Endometrium (tissue), 2 donors: ENCODE data around the gene PFDN2.

Experiments
- FAIRE-seq: peaks from 2 replicates; lab custom pipeline; 2012; peaks lifted over from hg19 to GRCh38; lab: Jason Lieb, UNC
- donor health status: control.
- donor health status: control.

The PFDN2 gene, protein sequence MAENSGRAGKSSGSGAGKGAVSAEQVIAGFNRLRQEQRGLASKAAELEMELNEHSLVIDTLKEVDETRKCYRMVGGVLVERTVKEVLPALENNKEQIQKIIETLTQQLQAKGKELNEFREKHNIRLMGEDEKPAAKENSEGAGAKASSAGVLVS

DNA sequence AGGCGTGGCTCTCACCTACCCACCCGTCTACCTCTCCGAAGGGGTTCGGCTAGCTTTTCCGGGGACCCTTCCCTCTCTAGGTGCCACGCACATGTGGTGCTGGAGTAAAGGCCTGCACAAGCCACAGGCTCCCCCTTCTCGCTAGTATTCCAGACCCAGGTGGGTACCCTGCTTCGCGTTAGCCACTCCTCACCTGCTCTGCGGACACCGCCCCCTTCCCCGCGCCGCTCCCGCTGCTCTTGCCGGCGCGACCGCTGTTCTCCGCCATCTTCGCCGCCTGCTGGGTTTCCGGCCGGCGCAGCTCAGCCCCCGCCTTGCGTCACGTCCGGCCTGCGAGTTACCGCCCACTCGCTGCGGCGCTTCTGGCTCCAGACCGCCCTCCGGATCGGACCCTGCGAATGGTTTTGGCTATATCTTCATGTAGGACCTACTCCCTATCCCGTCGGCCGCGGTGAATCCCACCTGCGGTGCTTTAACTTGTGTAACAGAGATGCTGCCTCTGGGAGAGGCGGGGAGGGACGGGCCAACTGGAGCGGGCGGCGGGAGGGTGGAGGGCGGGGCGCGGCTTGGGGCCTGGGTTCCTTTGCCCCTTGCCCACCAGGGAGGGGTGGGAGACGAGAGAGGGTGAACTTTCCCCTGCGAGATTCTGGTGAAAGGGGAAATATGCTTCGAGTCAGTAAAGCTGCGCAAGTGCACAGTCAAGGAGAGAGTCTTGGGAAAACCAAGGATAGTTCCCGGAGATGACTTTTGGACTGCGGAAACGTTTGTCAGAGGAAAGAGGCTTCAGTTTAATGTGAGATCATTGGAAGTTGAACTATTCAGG lies at the start of gene PFDN2, which contains the start of gene NIT1:
TSS of gene PFDN2 (minus strand) at position 279 of the 823 bp plus-strand sequence. CDS start at position 268, 11 bp downstream.
TSS of gene NIT1 (plus strand) at position 347 of the 823 bp plus-strand sequence. CDS start at position 419, 72 bp downstream.
- no peak for FAIRE-seq

DNA sequence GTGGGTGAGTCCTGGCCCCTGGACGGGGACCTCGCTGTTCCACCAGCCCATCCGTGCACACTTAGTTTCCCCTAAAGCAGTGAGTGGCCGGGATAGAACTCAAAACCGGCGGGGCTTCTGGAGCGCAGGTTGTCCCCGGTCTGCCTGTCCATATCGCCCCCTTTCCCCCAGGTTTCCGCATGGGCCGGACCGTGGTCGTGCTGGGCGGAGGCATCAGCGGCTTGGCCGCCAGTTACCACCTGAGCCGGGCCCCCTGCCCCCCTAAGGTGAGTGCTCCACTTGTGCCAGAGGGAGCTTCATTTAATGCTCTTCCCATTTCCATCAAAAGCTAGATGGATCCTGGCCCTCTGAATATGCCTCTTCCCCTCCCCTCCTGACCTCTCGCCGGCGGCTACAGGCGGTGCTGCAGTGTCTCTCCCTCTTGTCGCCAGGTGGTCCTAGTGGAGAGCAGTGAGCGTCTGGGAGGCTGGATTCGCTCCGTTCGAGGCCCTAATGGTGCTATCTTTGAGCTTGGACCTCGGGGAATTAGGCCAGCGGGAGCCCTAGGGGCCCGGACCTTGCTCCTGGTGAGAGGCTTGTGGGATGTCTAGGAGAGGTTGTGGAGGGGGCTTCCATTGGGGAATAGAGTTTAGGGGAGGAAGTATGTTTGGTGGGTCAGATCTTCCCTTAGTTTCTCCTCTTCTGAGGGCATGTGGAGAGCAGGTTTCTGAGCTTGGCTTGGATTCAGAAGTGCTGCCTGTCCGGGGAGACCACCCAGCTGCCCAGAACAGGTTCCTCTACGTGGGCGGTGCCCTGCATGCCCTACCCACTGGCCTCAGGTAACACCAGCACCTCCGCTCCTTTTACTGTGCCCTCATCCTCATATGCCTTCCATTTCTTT lies 49.1 kb upstream of the PFDN2 start:
- FAIRE-seq: no peak

DNA sequence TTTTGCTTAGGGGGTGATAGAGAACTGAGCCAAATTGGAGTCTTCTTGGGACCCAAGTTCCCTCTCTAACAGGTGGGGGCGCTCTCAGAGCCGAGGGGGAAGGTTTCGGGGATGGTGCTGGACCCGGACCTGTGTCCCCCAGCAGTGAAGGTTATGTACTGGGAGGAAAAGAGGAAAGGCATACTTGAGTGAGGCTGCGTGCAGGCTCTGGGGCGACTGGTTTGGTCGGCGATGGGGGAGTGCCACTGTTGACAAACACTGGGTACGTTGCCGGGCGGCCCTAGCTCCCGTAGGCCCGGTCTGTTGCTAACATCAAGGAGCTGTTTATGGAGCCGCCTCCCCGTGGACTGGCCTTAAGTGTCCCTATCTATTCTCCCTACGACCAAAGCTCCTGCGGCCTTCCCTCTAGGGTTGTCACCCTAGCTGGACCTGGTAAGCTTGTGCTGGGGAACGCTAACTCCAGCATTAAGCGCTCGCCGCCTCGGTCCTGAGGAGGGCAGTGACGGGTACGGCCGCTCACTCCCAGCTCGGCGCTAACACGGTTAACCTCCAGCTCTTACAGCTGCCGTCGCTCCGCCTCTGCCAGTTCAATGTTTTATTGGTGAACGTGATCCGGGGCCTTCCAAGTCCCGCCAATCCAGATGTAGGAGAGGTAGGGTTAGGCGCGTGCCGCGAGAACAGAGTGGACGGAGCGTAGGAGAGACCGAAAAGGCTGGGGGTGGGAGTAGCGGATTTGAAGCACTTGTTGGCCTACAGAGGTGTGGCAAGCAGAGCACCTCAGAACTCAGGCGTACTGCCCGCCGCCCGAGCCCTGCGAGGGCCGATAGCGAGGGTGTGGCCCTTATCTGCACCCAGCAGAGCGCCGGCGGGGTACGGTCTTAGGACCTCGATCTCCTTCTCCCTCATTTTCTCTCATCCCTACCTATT lies 48.2 kb upstream of the PFDN2 start, which contains the start of gene PPOX:
TSS of gene PPOX (plus strand) at position 685 of the 927 bp plus-strand sequence. CDS start 422 bp downstream, outside the sequence.
- peak; percentile 92 for FAIRE-seq

DNA sequence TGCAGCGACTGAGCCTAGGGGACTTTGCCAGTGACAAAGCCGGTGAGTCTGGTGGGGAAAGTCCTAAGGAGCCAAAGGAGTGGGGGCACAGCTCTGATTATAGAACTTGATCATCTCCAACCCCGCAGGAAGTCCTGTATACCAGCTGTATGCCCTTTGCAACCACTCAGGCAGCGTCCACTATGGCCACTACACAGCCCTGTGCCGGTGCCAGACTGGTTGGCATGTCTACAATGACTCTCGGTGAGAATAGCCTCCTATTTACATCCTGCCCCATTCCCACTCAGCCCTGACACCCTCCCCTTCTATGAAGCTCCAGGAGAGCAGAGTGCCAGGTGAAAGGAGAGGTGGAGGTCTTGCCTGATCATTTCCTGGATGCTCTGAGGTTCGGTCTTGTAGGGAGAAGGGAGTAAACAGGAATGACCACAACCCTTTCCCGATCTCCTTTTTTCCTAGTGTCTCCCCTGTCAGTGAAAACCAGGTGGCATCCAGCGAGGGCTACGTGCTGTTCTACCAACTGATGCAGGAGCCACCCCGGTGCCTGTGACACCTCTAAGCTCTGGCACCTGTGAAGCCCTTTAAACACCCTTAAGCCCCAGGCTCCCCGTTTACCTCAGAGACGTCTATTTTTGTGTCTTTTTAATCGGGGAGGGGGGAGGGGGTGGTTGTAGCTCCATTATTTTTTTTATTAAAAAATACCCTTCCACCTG lies 47.2 kb upstream of the PFDN2 start:
- no peak for FAIRE-seq

DNA sequence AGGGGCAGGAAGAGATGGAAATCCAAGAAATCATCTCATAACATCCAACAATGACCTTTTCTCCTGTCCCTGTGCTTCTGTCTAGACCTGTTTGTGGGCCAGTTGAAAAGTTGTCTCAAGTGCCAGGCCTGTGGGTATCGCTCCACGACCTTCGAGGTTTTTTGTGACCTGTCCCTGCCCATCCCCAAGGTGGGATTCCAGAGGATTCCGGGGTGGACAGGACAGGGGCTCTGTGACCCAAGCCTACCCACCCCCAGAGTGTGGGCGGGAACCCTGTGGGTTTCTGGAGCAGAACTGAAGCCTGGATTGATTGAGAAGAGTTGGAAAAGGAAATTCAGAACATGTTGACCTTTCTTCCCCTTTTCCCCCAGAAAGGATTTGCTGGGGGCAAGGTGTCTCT lies 46.0 kb upstream of the PFDN2 start:
- FAIRE-seq: no peak

DNA sequence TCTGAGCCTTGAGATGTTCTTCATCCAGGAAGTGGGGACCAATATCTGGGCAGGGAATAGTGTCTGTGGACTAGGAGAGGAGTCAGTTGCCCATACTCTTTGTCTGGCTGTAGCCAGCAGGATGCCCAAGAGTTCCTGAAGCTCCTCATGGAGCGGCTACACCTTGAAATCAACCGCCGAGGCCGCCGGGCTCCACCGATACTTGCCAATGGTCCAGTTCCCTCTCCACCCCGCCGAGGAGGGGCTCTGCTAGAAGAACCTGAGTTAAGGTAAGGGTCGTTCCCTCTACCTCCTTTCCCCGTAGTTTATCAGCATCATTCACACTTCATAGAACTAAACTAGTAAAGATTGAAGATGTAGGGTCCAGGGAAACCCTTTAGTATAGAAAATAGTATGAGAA lies 45.0 kb upstream of the PFDN2 start:
- FAIRE-seq: no peak

DNA sequence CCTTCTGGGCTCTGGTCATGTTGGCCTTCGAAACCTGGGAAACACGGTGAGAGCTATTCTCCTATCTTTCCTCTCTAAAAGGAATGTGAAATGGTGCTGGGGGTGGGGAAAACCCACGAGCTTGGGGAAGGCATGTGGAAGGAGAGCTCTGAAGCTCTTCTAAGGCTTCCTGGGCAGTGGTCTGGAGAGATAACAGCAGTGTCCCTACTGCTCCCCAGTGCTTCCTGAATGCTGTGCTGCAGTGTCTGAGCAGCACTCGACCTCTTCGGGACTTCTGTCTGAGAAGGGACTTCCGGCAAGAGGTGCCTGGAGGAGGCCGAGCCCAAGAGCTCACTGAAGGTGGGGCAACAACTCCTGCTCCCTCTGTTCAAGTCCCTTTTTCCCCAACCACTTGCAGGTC lies 44.2 kb upstream of the PFDN2 start:
- no peak for FAIRE-seq

DNA sequence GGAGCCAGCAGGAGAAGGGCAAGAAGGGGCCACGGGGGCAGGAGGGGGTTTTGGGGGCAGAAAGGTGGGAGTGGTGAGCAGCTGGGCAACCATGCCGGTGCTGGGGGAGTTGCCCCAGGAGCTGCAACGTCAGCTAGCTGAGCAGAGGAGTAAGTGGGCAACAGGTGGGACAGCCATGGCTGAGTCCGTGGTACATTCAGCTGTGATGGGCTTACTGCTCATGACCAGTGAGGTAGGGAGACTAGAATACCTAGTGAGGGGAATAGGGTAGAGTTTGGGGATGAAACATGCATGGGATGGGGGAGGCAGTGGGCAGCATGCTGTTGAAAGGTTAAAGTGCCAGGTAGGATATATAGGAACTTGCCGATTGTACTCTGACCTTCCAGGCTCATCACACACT lies 43.8 kb upstream of the PFDN2 start:
- no peak for FAIRE-seq

DNA sequence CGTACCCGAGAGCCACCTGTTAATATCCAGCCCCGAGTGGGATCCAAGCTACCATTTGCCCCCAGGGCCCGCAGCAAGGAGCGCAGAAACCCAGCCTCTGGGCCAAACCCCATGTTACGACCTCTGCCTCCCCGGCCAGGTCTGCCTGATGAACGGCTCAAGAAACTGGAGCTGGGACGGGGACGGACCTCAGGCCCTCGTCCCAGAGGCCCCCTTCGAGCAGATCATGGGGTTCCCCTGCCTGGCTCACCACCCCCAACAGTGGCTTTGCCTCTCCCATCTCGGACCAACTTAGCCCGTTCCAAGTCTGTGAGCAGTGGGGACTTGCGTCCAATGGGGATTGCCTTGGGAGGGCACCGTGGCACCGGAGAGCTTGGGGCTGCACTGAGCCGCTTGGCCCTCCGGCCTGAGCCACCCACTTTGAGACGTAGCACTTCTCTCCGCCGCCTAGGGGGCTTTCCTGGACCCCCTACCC lies 42.9 kb upstream of the PFDN2 start:
- no peak for FAIRE-seq

DNA sequence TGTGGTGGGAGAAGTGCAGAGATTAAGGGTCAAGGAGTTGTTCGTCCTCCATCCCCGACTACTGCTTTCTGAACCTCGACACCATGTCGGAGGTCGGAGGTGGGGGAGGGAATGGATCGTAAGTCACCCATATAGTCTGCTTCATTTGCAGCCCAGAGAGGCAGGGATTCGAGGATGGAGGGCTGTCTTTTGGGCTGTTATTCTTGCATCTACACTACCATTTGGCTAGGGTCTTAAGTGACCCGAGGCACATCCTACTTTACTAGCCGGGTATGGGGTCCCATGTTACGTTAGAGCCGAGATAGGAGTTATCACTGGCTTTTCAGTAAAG lies 42.0 kb upstream of the PFDN2 start:
- FAIRE-seq: no peak

DNA sequence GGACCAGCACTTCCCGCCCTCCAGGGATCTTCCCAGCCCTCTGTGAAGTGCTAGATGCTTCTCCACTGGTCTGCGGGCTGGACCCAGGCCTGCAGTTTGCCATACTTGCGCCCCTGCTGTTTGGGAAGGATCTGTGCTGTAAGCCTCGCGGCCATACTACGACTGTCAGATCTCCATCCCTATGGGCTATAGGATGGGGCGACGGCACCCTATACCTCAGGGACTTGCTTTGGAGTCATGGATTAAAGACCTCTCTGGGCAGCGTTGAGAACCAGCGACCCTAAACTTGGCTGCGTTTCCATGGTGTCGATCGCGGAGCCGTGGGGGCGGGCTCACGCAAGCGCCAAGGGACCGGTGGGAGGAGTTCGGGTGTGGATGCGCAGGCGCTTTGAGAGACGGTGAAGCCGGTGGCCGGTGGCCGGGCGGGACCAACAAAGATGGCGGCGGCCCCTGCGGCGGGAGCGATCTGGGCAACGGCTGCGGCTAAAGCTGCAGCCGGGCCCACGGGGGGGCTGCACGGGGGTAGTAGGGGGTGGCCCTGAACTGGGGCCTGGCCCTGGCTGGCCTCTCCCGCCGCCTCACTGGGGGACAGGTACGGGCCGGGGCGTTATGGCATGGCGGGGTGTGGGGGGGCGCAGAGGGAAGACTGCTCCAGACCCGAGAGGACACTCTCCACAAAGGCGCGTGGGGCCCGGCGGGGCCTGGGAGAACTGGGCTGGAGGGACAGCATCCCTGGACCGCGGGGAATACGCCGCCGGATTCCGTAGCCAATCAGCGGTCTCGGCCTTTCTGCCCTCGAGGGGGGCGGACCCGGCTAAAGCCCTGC lies 41.5 kb upstream of the PFDN2 start, which contains the start of gene USP21:
TSS of gene USP21 (plus strand) at position 414 of the 826 bp plus-strand sequence. CDS start 1,141 bp downstream, outside the sequence.
- FAIRE-seq: no peak

DNA sequence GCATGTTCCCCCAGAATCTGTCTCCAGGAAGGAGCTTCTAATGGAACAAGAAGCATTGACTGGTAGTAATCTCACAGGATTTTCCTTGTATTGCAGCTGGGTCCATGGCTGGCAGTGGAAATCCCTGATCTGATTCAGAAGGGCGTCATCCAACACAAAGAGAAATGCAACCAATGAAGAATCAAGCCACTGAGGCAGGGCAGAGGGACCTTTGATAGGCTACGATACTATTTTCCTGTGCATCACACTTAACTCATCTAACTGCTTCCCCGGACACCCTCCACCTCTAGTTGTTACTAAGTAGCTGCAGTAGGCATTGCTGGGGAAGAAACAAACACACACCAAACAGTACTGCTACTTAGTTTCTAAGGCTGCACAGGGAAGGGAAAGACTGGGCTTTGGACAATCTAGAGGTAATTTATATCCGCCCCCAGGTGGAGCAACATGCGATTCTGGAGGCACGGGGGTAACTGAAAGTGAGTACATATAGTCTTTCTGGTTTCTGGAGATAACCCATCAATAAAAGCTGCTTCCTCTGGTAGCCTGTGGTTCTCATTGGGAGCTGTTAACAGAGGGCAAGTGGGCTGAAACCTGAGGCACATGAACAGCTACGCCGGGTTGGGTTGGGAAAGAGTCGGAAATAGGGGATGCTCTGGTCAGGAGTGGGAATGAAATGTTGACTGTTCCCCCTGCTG lies 40.6 kb upstream of the PFDN2 start:
- FAIRE-seq: no peak

DNA sequence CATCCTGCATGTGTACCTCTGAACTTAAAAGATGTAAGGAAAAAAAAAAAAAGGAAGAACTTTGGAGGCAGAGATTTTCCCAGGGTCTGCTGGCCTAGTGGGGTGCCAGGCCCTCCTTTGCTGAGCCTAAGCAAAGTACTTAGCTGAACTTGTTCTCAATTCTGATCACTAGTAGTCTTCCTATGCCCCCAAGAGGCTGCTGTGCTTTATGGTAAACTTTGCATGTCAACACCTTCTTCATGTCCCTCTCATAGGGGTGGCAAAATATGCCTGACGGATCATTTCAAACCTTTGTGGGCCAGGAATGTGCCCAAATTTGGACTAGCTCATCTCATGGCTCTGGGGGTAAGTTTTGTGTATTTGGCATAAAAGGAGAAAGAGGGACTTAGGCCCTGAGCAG lies 40.0 kb upstream of the PFDN2 start:
- FAIRE-seq: no peak

DNA sequence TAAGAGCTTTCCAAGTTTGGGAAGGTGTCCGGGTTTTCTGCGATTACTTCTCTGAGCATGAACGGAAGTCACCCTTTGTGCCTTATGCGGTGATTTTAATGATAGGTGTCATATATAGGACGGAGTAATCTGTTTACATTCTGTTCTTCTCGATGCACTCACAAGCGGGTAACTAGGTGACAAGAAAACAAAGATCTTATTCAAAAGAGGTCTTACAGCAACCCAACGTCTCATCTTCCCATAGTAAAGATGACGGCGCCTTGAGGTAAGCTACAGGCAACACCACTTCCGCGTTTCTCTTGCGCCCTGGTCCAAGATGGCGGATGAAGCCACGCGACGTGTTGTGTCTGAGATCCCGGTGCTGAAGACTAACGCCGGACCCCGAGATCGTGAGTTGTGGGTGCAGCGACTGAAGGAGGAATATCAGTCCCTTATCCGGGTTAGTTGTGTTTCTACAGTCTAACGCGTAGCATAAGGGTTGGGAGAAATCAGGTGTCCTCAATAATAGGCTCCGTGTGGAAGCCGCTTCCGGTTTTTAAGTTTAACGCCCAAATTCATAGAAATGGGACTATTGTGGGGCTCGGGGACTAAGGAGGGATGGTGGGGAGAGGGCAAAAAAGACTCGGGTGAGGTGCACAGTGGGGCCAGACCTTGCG lies 36.0 kb upstream of the PFDN2 start, which contains the start of gene UFC1:
TSS of gene UFC1 (plus strand) at position 297 of the 656 bp plus-strand sequence. CDS start at position 317, 20 bp downstream.
- no peak for FAIRE-seq

DNA sequence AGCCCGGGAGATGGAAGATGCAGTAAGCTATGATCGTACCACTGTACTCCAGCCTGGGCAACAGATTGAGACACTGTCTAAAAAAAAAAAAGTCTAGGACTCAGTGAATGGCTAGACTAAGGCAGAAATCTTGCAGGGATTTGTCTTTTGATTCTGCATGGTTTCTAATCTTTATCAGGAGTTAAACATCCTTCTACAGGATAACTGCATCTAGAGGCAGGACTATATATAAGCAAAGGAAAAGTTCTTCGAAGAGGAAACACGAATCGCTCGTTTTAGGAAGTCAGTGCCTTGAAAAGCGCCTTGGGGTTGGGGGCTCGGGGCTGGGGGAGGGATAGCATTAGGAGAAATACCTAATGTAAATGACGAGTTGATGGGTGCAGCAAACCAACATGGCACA lies 35.3 kb upstream of the PFDN2 start:
- FAIRE-seq: no peak

DNA sequence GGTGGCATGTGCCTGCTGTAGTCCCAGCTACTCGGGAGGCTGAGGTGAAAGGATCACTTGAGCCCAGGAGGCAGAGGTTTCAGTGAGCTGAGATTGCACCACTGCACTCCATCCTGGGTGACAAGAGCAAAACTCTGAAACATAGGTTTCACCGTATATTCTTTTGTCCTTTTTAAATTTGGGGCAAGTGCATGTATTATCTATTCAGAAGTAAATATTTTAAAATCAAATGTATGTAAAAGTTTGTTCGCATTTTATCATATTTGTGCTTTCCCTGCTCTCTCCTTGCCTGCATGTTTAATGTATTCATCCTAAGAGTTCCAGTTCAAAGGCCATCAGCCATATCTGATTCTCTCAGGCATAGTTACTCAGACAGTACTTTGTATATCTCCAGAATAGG lies 28.0 kb upstream of the PFDN2 start:
- FAIRE-seq: no peak

DNA sequence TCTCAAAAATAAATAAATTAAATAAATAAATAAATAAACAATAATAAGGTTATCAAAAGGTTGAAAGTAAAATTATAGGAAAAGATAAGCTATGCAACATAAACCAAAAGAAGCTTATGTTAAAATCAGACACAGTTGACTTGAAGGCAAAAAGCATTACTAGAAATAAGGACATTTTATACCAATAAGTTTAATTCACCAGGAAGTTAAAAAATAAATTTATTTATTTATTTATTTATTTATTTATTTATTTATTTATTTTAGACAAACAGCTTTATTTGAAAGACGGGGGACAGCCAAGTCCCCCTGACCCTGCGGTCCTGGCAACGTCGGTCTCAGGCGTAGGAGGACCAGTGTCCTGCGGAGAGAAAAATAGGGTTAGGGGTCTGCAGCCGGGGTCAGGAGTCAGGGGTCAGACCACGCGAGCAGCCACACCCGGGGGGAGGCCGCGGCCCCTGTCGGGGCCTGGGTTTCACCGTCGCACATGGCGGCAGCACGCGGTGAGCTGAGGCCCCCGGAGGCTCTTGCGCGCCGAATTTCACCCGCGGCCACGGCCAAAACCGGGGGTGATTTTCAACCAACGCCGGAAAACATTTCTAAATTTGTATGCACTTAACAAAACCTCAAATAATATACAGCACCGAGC lies 23.0 kb upstream of the PFDN2 start:
- FAIRE-seq: no peak

DNA sequence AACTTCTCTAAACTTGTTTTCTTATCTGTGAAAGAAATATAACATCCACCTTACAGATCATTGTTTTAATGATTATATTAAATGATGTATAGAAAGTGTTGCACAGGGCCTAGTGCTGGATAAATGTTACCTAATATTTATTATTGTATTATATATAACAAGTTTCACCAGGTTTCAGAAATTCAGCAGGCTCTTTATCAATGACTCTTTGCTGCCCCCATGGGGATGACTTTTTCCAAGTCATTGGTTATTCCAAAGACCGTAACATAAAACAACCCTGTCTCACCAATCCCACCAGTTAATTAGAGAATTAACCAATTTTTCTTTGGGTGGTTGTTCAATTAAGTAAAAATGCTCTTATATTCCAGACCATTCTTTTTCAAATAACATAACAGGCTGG lies 21.9 kb upstream of the PFDN2 start:
- peak; percentile 45 for FAIRE-seq
